G401 (cell line): ENCODE data around the gene FER. TPM values are rescaled to one million over a fixed set of nuclear protein-coding genes. Genes with fewer than 3 reads are reported as not detected.

ENCODE experiments used
- DNase-seq: peaks from one replicate; pipeline ENCODE4 v3.0.0-alpha.2; 2015; ENCODE audit warnings: low spot score
- in situ Hi-C: cut with HindIII; loops from 2 replicates; pipeline ENCODE4 v1.10.0; 2016; ENCODE audit warnings: low sequenced_read_pairs, mixed read lengths
- total RNA-seq: library from RNA; depleted of rRNA; stranded (reverse); fragments of >200 nt; shearing (Covaris generic); gene quantifications from 2 replicates; pipeline ENCODE4 v1.2.3, GENCODE V29; 2014

Gene FER
- total RNA-seq, 1 experiment from 2014 or later = 5.4 TPM

- DNase-seq = no peak
- in situ Hi-C loops = no loop called here
Observed at GRCh38 chr5:109246395-109246794, 498.7 kb downstream of the FER start.
